ENCODE results near the gene LTBR. TPM values are rescaled to one million over a fixed set of nuclear protein-coding genes. Genes with fewer than 3 reads are reported as not detected.

LTBR gene
- not detected for total RNA-seq
- under 1 TPM in 1 of 4 donors, not detected in 3; 0.35 TPM for polyA plus RNA-seq

- H3K4me1 ChIP-seq (ENCODE audit: control insufficient read depth, insufficient read depth, low read length, poor library complexity, severe bottlenecking): peaks cover 9% of the 10 kb centered on the region
- peaks cover 12% of the 10 kb centered on the region for H3K27me3 ChIP-seq (ENCODE audit: control insufficient read depth, insufficient read depth, low read length)
- ATAC-seq (ENCODE audit: low read depth in 2 of 2): peak in 1 of 2 donors; percentile 27
- no peak within 1 kb of the TSS for H3K4me3 ChIP-seq (ENCODE audit: low read depth, low read length)
- H3K9me3 ChIP-seq (ENCODE audit: control insufficient read depth in 2 of 2, low read length in 2 of 2): no peaks in the 10 kb centered on the region
- H3K4me1 Mint-ChIP-seq: peaks cover 0 to 8% (median 0%) of the 10 kb centered on the region in 4 donors
- H3K27ac Mint-ChIP-seq: no peak within 1 kb of the TSS
- DNase-seq: no peak
- no peak within 1 kb of the TSS for H3K27ac ChIP-seq (ENCODE audit: insufficient read depth, low read length, poor library complexity, severe bottlenecking)
- H3K36me3 ChIP-seq (ENCODE audit: control insufficient read depth, insufficient read depth, low read length): no peaks in the 10 kb centered on the region
- peaks cover 0 to 2% (median 0%) of the 10 kb centered on the region in 7 donors for H3K9me3 Mint-ChIP-seq
- peaks cover 60% of the 10 kb centered on the region for H3K27me3 Mint-ChIP-seq
- H3K4me3 Mint-ChIP-seq: peak within 1 kb of the TSS in 2 of 4 donors; percentile 8 to 68
- H3K36me3 Mint-ChIP-seq: no peaks in the 10 kb centered on the region
Observed at GRCh38 chr12:6383572-6384498, at the start of gene LTBR. LTBR (plus strand) TSS chr12:6384162; CDS start chr12:6384359, 197 bp downstream.

GRCh38 chr12:6334359-6334758 lies 49.6 kb upstream of the LTBR start:
- Histone ChIP-seq H3K27me3 (ENCODE audit: control insufficient read depth, insufficient read depth, low read length) (no peaks in the 10 kb centered on the region), H3K27ac (ENCODE audit: insufficient read depth, low read length, poor library complexity, severe bottlenecking) (peak overlapping the region; percentile 47), H3K9me3 (ENCODE audit: control insufficient read depth in 2 of 2, low read length in 2 of 2) (no peaks in the 10 kb centered on the region), H3K36me3 (ENCODE audit: control insufficient read depth, insufficient read depth, low read length) (peaks cover 52% of the 10 kb centered on the region), H3K4me1 (ENCODE audit: control insufficient read depth, insufficient read depth, low read length, poor library complexity, severe bottlenecking) (peaks cover 56% of the 10 kb centered on the region), H3K4me3 (ENCODE audit: low read depth, low read length) (no peak overlapping the region)
- H3K4me3 Mint-ChIP-seq: peak overlapping the region in 1 of 4 donors; percentile 62
- DNase-seq (no peak), ATAC-seq (ENCODE audit: low read depth in 2 of 2) (no peak)
- no peaks in the 10 kb centered on the region for H3K27me3 Mint-ChIP-seq
- peaks cover 4 to 50% (median 23%) of the 10 kb centered on the region in 4 donors for H3K4me1 Mint-ChIP-seq
- peak overlapping the region in 1 of 3 donors; percentile 86 for H3K27ac Mint-ChIP-seq
- H3K36me3 Mint-ChIP-seq: peaks cover 29% of the 10 kb centered on the region
- H3K9me3 Mint-ChIP-seq: no peaks in the 10 kb centered on the region

DNA sequence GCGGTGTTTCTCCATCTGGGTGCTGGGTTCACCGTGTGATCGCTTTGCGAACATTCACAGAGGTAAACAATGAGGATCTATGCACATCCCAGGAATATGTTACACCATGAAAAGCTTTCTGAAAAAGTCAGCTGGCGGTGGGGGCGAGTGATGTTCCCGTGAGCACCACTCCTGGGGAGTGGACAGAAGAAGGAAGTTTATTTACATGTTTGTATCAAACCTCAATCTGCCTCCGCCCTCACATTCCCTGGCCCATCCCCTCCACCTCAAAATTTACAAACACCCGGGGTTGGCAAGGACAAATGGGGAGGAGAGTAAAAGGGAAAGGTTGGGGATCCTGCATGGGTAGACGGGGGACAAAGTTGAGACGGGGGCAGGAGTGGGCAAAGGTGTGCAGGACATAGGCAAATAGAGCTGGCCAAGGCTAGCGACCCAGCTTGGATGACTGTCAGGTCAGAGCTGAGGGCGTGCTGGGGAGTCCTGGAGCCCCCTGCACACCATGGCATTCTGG lies 49.0 kb upstream of the LTBR start:
- DNase-seq (no peak), ATAC-seq (ENCODE audit: low read depth in 2 of 2) (no peak)
- peak overlapping the region in 1 of 3 donors; percentile 60 for H3K27ac Mint-ChIP-seq
- peak overlapping the region; percentile 94 for H3K4me3 ChIP-seq (ENCODE audit: low read depth, low read length)
- peaks cover 4 to 50% (median 23%) of the 10 kb centered on the region in 4 donors for H3K4me1 Mint-ChIP-seq
- no peaks in the 10 kb centered on the region for H3K9me3 ChIP-seq (ENCODE audit: control insufficient read depth in 2 of 2, low read length in 2 of 2)
- H3K36me3 Mint-ChIP-seq: peaks cover 29% of the 10 kb centered on the region
- peaks cover 63% of the 10 kb centered on the region for H3K4me1 ChIP-seq (ENCODE audit: control insufficient read depth, insufficient read depth, low read length, poor library complexity, severe bottlenecking)
- H3K36me3 ChIP-seq (ENCODE audit: control insufficient read depth, insufficient read depth, low read length): peaks cover 49% of the 10 kb centered on the region
- no peaks in the 10 kb centered on the region for H3K27me3 Mint-ChIP-seq
- no peaks in the 10 kb centered on the region for H3K9me3 Mint-ChIP-seq
- peak overlapping the region in 2 of 4 donors; percentile 52 to 79 for H3K4me3 Mint-ChIP-seq
- peak overlapping the region; percentile 90 for H3K27ac ChIP-seq (ENCODE audit: insufficient read depth, low read length, poor library complexity, severe bottlenecking)
- H3K27me3 ChIP-seq (ENCODE audit: control insufficient read depth, insufficient read depth, low read length): no peaks in the 10 kb centered on the region

DNA sequence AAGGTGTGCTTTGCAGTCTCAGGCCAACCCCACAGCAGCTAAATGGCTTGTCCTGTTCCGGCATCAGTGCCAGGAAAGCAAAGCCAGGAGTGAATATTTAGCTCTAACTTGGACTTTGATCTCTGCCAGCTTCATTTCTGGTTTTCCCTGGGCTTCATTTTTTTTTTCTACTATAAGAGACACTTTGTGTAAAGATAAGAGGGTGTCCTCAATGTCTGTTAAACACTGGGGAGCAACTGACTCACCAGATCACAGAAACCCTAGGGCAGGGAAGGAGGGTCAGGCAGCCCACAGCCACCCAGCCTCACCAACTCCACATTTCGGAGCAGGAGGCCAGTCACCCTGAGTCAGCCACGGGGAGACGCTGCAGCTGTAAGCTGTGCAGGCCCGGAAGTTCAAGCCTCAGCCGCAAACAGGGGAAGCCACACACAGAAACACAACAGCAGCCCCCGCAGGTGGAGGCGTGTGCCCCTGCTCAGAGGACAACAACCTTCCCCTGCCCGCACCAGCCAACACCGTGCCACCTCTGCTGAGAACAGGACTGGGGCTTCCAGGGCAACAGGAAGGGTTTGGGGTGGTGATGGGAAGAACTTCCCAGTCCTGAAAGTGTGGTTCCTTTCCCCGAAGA lies 48.4 kb upstream of the LTBR start:
- Mint-ChIP-seq H3K9me3 (no peaks in the 10 kb centered on the region), H3K36me3 (peaks cover 27% of the 10 kb centered on the region), H3K27ac (no peak overlapping the region), H3K27me3 (no peaks in the 10 kb centered on the region), H3K4me3 (no peak overlapping the region), H3K4me1 (peaks cover 4 to 50% (median 23%) of the 10 kb centered on the region in 4 donors)
- peak; percentile 69 to 93 (median 84) for DNase-seq
- H3K4me3 ChIP-seq (ENCODE audit: low read depth, low read length): peak overlapping the region; percentile 94
- peak; percentile 80 to 82 for ATAC-seq (ENCODE audit: low read depth in 2 of 2)
- H3K27ac ChIP-seq (ENCODE audit: insufficient read depth, low read length, poor library complexity, severe bottlenecking): peak overlapping the region; percentile 90
- no peaks in the 10 kb centered on the region for H3K27me3 ChIP-seq (ENCODE audit: control insufficient read depth, insufficient read depth, low read length)
- peaks cover 67% of the 10 kb centered on the region for H3K4me1 ChIP-seq (ENCODE audit: control insufficient read depth, insufficient read depth, low read length, poor library complexity, severe bottlenecking)
- no peaks in the 10 kb centered on the region for H3K9me3 ChIP-seq (ENCODE audit: control insufficient read depth in 2 of 2, low read length in 2 of 2)
- H3K36me3 ChIP-seq (ENCODE audit: control insufficient read depth, insufficient read depth, low read length): peaks cover 43% of the 10 kb centered on the region

- peak; percentile 24 to 74 (median 25) for DNase-seq
- Mint-ChIP-seq H3K36me3 (peaks cover 20% of the 10 kb centered on the region), H3K4me1 (peaks cover 4 to 49% (median 21%) of the 10 kb centered on the region in 4 donors), H3K27ac (no peak overlapping the region), H3K9me3 (no peaks in the 10 kb centered on the region), H3K4me3 (no peak overlapping the region), H3K27me3 (no peaks in the 10 kb centered on the region)
- Histone ChIP-seq H3K4me3 (ENCODE audit: low read depth, low read length) (peak overlapping the region; percentile 94), H3K9me3 (ENCODE audit: control insufficient read depth in 2 of 2, low read length in 2 of 2) (no peaks in the 10 kb centered on the region), H3K27me3 (ENCODE audit: control insufficient read depth, insufficient read depth, low read length) (no peaks in the 10 kb centered on the region), H3K27ac (ENCODE audit: insufficient read depth, low read length, poor library complexity, severe bottlenecking) (peak overlapping the region; percentile 90), H3K4me1 (ENCODE audit: control insufficient read depth, insufficient read depth, low read length, poor library complexity, severe bottlenecking) (peaks cover 67% of the 10 kb centered on the region), H3K36me3 (ENCODE audit: control insufficient read depth, insufficient read depth, low read length) (peaks cover 36% of the 10 kb centered on the region)
- ATAC-seq (ENCODE audit: low read depth in 2 of 2): no peak
Observed at GRCh38 chr12:6336079-6336888, 47.7 kb upstream of the LTBR start.

DNA sequence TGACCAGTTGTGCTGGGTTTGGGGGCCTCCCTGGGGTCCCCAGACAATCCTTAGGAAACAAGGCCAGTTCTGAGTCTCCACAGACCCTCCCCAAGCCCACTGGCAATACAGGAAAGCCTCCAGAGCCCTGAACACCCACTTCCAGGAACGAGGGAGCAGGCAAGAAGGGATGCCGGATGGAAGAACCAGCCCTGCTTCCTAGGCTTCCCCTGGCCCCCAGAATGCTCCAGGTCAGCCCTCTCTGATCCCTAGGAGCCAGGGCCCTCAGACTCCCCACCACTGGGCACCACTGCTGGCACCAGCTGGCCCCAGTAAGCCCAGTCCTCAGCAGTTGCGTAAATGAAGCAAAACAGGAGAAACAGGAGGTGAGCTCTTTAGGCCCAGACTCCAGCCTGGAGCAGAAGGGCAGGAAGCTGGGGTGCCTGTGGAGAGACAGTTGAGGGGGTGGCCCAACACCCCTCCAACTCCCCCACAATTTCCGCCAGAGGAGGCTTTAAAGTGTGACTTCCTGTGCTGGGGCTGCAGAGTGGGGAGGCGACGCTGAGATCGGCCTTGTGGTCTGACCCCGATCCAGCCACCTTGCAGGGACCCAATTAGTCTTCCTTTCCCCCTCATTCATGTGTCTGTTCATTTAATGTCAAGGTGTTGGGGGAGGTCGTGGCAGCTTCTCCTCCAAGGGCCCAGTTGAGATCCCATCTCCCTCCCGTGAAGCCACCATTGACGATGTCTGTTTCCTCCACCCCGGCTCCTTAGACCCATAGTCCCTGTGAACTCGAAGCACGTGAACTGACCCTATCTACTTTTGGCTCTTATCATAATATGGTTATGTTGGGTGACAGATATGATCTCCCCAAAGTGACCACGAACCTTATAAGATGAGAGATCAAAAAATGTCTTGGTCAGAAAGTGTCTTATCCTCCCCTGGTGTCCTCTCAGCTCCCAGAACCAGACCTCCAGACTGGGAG lies 46.8 kb upstream of the LTBR start:
- H3K27ac Mint-ChIP-seq: no peak overlapping the region
- Histone ChIP-seq H3K4me1 (ENCODE audit: control insufficient read depth, insufficient read depth, low read length, poor library complexity, severe bottlenecking) (peaks cover 70% of the 10 kb centered on the region), H3K27me3 (ENCODE audit: control insufficient read depth, insufficient read depth, low read length) (no peaks in the 10 kb centered on the region), H3K4me3 (ENCODE audit: low read depth, low read length) (peak overlapping the region; percentile 94), H3K27ac (ENCODE audit: insufficient read depth, low read length, poor library complexity, severe bottlenecking) (peak overlapping the region; percentile 90), H3K9me3 (ENCODE audit: control insufficient read depth in 2 of 2, low read length in 2 of 2) (no peaks in the 10 kb centered on the region), H3K36me3 (ENCODE audit: control insufficient read depth, insufficient read depth, low read length) (peaks cover 28% of the 10 kb centered on the region)
- no peak overlapping the region for H3K4me3 Mint-ChIP-seq
- peak; percentile 52 to 89 (median 69) for DNase-seq
- peak; percentile 52 to 58 for ATAC-seq (ENCODE audit: low read depth in 2 of 2)
- no peaks in the 10 kb centered on the region for H3K27me3 Mint-ChIP-seq
- H3K9me3 Mint-ChIP-seq: no peaks in the 10 kb centered on the region
- peaks cover 4 to 52% (median 24%) of the 10 kb centered on the region in 4 donors for H3K4me1 Mint-ChIP-seq
- peaks cover 17% of the 10 kb centered on the region for H3K36me3 Mint-ChIP-seq
